GM23338 (cell line): Measurements from ENCODE around the gene HSPA9. TPM values are rescaled to one million over a fixed set of nuclear protein-coding genes. Genes with fewer than 3 reads are reported as not detected.

ENCODE experiments used
- ATAC-seq: fragments of 200-7000 bp; cut with Tn5 transposase; 3 replicates; pipeline ENCODE4 v1.9.1; 2020
- DNase-seq: peaks from one replicate; pipeline ENCODE4 v3.0.0-alpha.2; 2015; ENCODE audit warnings: low spot score
- H2AFZ ChIP-seq: fragments of 200-600 bp; sonication (generic); 2 replicates; pipeline ENCODE4 v1.8.0; 2016; ENCODE audit warnings: antibody characterized with exemption, mild to moderate bottlenecking, moderate library complexity
- H3F3A ChIP-seq: fragments of 200-600 bp; sonication (generic); replicated peaks from 2 replicates; pipeline ENCODE4 v1.8.0; 2017; ENCODE audit warnings: antibody characterized with exemption, mixed run types, low read depth
- H3K27ac ChIP-seq: fragments of 200-600 bp; sonication (generic); 2 replicates; pipeline ENCODE4 v1.6.1; 2016; ENCODE audit warnings: low read depth
- H3K27me3 ChIP-seq: fragments of 200-600 bp; sonication (generic); 2 replicates; pipeline ENCODE4 v1.8.0; 2016; ENCODE audit warnings: mild to moderate bottlenecking, mixed run types, moderate library complexity; ENCODE audit not compliant: insufficient read depth
- H3K36me3 ChIP-seq: fragments of 200-600 bp; sonication (generic); 2 replicates; pipeline ENCODE4 v1.8.0; 2016; ENCODE audit warnings: mild to moderate bottlenecking; ENCODE audit not compliant: insufficient read depth
- H3K4me1 ChIP-seq: fragments of 200-600 bp; sonication (generic); 2 replicates; pipeline ENCODE4 v1.8.0; 2016; ENCODE audit warnings: mild to moderate bottlenecking, moderate library complexity; ENCODE audit not compliant: insufficient read depth
- H3K4me2 ChIP-seq: fragments of 200-600 bp; sonication (generic); 2 replicates; pipeline ENCODE4 v1.7.1; 2017; ENCODE audit warnings: mixed run types
- H3K4me3 ChIP-seq: fragments of 200-600 bp; sonication (generic); 2 replicates; pipeline ENCODE4 v1.6.1; 2016; ENCODE audit warnings: mixed run types
- H3K79me2 ChIP-seq: fragments of 200-600 bp; sonication (generic); replicated peaks from 2 replicates; pipeline ENCODE4 v1.8.0; 2017; ENCODE audit warnings: mild to moderate bottlenecking; ENCODE audit not compliant: insufficient read depth
- H3K9me2 ChIP-seq: fragments of 200-600 bp; sonication (generic); 2 replicates; pipeline ENCODE4 v1.8.0; 2017; ENCODE audit not compliant: insufficient read depth
- H4K20me1 ChIP-seq: fragments of 200-600 bp; sonication (generic); replicated peaks from 2 replicates; pipeline ENCODE4 v1.8.0; 2017; ENCODE audit warnings: mild to moderate bottlenecking; ENCODE audit not compliant: insufficient read depth
- H3K27ac Mint-ChIP-seq: 2 replicates; pipeline ENCODE4 v1.8.0; 2020; ENCODE audit warnings: inconsistent platforms, mild to moderate bottlenecking, moderate library complexity, mixed read lengths
- H3K27me3 Mint-ChIP-seq: 3 replicates; pipeline ENCODE4 v1.8.0; 2022; ENCODE audit warnings: low read depth, mild to moderate bottlenecking, moderate library complexity, mixed read lengths, inconsistent platforms; ENCODE audit not compliant: insufficient read depth, poor library complexity
- H3K36me3 Mint-ChIP-seq: 3 replicates; pipeline ENCODE4 v1.8.0; 2021; ENCODE audit warnings: low read depth, mild to moderate bottlenecking, inconsistent platforms, moderate library complexity, mixed read lengths
- H3K4me1 Mint-ChIP-seq: 3 replicates; pipeline ENCODE4 v1.8.0; 2020; ENCODE audit warnings: mild to moderate bottlenecking, inconsistent platforms, mixed read lengths
- H3K4me3 Mint-ChIP-seq: 3 replicates; pipeline ENCODE4 v1.8.0; 2021; ENCODE audit warnings: moderate library complexity, mild to moderate bottlenecking, inconsistent platforms, mixed read lengths
- H3K9me3 Mint-ChIP-seq: 3 replicates; pipeline ENCODE4 v1.8.0; 2020; ENCODE audit warnings: moderate library complexity, mild to moderate bottlenecking, inconsistent platforms, mixed read lengths
- CREB1 ChIP-seq: fragments of 250-450 bp; sonication (Bioruptor Pico); IDR thresholded peaks from 2 replicates; pipeline ENCODE4 v1.5.0; 2020; ENCODE audit warnings: low read depth, mild to moderate bottlenecking, moderate library complexity
- EZH2 ChIP-seq: fragments of 200-600 bp; sonication (generic); IDR thresholded peaks from one replicate; pipeline ENCODE4 v1.8.0; 2017; ENCODE audit warnings: antibody characterized with exemption, mild to moderate bottlenecking, low read depth; ENCODE audit not compliant: unreplicated experiment
- POLR2AphosphoS5 ChIP-seq: IDR thresholded peaks from 2 replicates; pipeline ENCODE4 v1.6.1; 2016; ENCODE audit warnings: antibody characterized with exemption, low read depth
- ZNF114 ChIP-seq: fragments of 250-450 bp; sonication (Bioruptor Pico); IDR thresholded peaks from 2 replicates; pipeline ENCODE4 v1.5.0; 2020; ENCODE audit warnings: mild to moderate bottlenecking, moderate library complexity
- polyA plus RNA-seq: library from polyadenylated mRNA; unstranded; fragments of >200 nt; fragmentation: Nextera tagmentation; extraction: Ambion mirVana; gene quantifications from 2 replicates; pipeline ENCODE4 v1.2.1, GENCODE V29; 2016
- total RNA-seq: library from RNA; depleted of rRNA; stranded (reverse); fragments of >200 nt; shearing (Covaris generic); gene quantifications from 2 replicates; pipeline ENCODE4 v1.2.3, GENCODE V29; 2014
- TF ChIP-seq, protein P1 (sequence below): fragments of 250-450 bp; sonication (Bioruptor Pico); IDR thresholded peaks from 2 replicates; pipeline ENCODE4 v1.5.0; 2020; ENCODE audit warnings: mild to moderate bottlenecking, moderate library complexity
- TF ChIP-seq, protein P2 (sequence below): IDR thresholded peaks from one replicate; pipeline ENCODE4 v1.6.1; 2018; ENCODE audit warnings: antibody characterized with exemption; ENCODE audit not compliant: unreplicated experiment

Gene HSPA9
- total and polyA plus RNA-seq, 2 experiments from 2014 or later, result 302 to 751 TPM

DNA sequence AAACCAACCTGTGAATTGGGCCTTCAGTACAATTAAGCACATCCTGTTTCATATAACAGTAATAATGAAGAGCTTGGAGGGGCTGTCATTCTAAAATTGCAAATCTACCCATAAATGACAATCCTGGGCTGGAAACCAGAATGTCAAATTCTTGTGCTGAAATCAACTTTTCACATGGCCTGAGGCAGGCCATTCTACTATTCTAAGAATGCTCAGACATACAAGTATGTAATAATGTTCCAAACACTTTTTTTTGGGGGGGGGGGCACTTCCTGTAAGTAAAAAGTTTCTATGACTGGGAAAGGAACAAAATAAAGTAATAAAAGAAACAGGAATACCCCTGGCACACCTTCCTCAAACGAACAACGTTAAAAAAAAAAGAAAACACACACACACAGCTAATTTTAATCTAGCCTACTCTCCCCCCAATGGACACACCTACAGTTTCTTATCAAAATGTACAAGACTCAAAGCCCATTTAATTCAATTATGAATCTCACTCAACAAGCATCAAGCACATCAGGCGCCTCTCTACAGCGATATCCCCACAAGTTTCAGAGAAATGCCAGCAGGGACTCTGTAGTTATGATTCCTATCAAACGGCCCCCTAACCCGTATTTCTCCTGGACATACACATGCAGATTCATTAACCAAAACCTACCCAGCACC lies 33.6 kb downstream of the HSPA9 start (continued):
- TF ChIP-seq, protein P1, sequence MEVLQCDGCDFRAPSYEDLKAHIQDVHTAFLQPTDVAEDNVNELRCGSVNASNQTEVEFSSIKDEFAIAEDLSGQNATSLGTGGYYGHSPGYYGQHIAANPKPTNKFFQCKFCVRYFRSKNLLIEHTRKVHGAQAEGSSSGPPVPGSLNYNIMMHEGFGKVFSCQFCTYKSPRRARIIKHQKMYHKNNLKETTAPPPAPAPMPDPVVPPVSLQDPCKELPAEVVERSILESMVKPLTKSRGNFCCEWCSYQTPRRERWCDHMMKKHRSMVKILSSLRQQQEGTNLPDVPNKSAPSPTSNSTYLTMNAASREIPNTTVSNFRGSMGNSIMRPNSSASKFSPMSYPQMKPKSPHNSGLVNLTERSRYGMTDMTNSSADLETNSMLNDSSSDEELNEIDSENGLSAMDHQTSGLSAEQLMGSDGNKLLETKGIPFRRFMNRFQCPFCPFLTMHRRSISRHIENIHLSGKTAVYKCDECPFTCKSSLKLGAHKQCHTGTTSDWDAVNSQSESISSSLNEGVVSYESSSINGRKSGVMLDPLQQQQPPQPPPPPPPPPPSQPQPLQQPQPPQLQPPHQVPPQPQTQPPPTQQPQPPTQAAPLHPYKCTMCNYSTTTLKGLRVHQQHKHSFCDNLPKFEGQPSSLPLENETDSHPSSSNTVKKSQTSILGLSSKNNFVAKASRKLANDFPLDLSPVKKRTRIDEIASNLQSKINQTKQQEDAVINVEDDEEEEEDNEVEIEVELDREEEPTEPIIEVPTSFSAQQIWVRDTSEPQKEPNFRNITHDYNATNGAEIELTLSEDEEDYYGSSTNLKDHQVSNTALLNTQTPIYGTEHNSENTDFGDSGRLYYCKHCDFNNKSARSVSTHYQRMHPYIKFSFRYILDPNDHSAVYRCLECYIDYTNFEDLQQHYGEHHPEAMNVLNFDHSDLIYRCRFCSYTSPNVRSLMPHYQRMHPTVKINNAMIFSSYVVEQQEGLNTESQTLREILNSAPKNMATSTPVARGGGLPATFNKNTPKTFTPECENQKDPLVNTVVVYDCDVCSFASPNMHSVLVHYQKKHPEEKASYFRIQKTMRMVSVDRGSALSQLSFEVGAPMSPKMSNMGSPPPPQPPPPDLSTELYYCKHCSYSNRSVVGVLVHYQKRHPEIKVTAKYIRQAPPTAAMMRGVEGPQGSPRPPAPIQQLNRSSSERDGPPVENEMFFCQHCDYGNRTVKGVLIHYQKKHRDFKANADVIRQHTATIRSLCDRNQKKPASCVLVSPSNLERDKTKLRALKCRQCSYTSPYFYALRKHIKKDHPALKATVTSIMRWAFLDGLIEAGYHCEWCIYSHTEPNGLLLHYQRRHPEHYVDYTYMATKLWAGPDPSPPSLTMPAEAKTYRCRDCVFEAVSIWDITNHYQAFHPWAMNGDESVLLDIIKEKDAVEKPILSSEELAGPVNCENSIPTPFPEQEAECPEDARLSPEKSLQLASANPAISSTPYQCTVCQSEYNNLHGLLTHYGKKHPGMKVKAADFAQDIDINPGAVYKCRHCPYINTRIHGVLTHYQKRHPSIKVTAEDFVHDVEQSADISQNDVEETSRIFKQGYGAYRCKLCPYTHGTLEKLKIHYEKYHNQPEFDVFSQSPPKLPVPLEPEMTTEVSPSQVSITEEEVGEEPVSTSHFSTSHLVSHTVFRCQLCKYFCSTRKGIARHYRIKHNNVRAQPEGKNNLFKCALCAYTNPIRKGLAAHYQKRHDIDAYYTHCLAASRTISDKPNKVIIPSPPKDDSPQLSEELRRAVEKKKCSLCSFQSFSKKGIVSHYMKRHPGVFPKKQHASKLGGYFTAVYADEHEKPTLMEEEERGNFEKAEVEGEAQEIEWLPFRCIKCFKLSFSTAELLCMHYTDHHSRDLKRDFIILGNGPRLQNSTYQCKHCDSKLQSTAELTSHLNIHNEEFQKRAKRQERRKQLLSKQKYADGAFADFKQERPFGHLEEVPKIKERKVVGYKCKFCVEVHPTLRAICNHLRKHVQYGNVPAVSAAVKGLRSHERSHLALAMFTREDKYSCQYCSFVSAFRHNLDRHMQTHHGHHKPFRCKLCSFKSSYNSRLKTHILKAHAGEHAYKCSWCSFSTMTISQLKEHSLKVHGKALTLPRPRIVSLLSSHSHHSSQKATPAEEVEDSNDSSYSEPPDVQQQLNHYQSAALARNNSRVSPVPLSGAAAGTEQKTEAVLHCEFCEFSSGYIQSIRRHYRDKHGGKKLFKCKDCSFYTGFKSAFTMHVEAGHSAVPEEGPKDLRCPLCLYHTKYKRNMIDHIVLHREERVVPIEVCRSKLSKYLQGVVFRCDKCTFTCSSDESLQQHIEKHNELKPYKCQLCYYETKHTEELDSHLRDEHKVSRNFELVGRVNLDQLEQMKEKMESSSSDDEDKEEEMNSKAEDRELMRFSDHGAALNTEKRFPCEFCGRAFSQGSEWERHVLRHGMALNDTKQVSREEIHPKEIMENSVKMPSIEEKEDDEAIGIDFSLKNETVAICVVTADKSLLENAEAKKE, result no peak
- TF ChIP-seq POLR2AphosphoS5 (no peak), ZNF114 (CRISPR knock-in tag) (no peak)

DNA sequence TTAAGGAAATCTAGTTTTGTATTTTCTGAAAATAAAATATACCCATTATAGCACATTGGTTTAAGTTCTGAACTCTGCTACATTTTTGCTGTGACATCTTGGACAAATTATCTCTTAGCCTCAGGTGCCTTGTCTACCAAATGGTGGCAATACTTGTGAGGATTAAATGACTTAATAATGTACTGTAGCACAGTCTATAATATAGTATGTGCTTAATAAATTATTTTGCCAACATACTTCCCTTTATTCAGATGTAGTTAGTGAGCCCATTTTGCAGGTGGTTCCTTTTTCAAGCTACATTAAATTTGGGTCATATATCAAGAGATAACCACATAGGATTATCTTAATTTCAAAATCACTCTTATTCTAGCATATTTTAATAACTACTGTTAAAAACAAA lies 35.4 kb downstream of the HSPA9 start:
- H3K4me3 ChIP-seq, result no peak overlapping the region
- TF ChIP-seq EZH2, result no peak
- no peak for TF ChIP-seq CREB1 (CRISPR knock-in tag)
- TF ChIP-seq, protein P2, sequence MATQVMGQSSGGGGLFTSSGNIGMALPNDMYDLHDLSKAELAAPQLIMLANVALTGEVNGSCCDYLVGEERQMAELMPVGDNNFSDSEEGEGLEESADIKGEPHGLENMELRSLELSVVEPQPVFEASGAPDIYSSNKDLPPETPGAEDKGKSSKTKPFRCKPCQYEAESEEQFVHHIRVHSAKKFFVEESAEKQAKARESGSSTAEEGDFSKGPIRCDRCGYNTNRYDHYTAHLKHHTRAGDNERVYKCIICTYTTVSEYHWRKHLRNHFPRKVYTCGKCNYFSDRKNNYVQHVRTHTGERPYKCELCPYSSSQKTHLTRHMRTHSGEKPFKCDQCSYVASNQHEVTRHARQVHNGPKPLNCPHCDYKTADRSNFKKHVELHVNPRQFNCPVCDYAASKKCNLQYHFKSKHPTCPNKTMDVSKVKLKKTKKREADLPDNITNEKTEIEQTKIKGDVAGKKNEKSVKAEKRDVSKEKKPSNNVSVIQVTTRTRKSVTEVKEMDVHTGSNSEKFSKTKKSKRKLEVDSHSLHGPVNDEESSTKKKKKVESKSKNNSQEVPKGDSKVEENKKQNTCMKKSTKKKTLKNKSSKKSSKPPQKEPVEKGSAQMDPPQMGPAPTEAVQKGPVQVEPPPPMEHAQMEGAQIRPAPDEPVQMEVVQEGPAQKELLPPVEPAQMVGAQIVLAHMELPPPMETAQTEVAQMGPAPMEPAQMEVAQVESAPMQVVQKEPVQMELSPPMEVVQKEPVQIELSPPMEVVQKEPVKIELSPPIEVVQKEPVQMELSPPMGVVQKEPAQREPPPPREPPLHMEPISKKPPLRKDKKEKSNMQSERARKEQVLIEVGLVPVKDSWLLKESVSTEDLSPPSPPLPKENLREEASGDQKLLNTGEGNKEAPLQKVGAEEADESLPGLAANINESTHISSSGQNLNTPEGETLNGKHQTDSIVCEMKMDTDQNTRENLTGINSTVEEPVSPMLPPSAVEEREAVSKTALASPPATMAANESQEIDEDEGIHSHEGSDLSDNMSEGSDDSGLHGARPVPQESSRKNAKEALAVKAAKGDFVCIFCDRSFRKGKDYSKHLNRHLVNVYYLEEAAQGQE, result no peak
- no peak for TF ChIP-seq POLR2AphosphoS5

More for the DNA sequence above, 35.4 kb downstream of the HSPA9 start:
- peaks cover 21% of the 10 kb centered on the region for H3K4me1 ChIP-seq
- peaks cover 55% of the 10 kb centered on the region for H4K20me1 ChIP-seq
- H3K4me3 Mint-ChIP-seq, result no peak overlapping the region
- no peaks in the 10 kb centered on the region for H3K27me3 ChIP-seq
- H3K36me3 Mint-ChIP-seq, result peaks cover 59% of the 10 kb centered on the region
- H3K9me3 Mint-ChIP-seq, result no peaks in the 10 kb centered on the region
- ATAC-seq (no peak), DNase-seq (no peak)
- no peaks in the 10 kb centered on the region for H3F3A ChIP-seq
- H3K27ac ChIP-seq, result no peak overlapping the region
- H3K79me2 ChIP-seq, result peaks cover 95% of the 10 kb centered on the region
- H3K27ac Mint-ChIP-seq, result no peak overlapping the region
- peaks cover 8% of the 10 kb centered on the region for H3K27me3 Mint-ChIP-seq
- peaks cover 13% of the 10 kb centered on the region; the same call in 1 of the 2 replicates for H3K36me3 ChIP-seq
- H3K4me1 Mint-ChIP-seq, result peaks cover 16% of the 10 kb centered on the region
- no peak overlapping the region for H3K4me2 ChIP-seq
- H3K9me2 ChIP-seq, result no peaks in the 10 kb centered on the region
- H2AFZ ChIP-seq, result no peak overlapping the region
